Pulmonary artery endothelial cell (primary cell): ENCODE measurements around the gene OR5B12. TPM values are rescaled to one million over a fixed set of nuclear protein-coding genes. Genes with fewer than 3 reads are reported as not detected.
"Not testable (repeated sequence)": the region's sequence is repeated elsewhere in the genome, so short reads cannot be mapped to it uniquely, and the experiment has no call there.

Experiments
- DNase-seq: peaks from one replicate; pipeline ENCODE4 v3.0.0-alpha.2; 2011; ENCODE audit warnings: low read depth, low spot score
- total RNA-seq: library from RNA; depleted of rRNA; stranded (reverse); fragments of >200 nt; gene quantifications from 2 replicates; pipeline ENCODE4 v1.2.3, GENCODE V29; 2014

The OR5B12 gene
- not detected in 2 replicates for total RNA-seq

- no peak for DNase-seq
Observed at GRCh38 chr11:58442136-58442535, at the start of gene OR5B12. Gene OR5B12, minus strand, starts transcription at chr11:58442236. Its CDS starts 2,085 bp downstream, at chr11:58440151.

DNA sequence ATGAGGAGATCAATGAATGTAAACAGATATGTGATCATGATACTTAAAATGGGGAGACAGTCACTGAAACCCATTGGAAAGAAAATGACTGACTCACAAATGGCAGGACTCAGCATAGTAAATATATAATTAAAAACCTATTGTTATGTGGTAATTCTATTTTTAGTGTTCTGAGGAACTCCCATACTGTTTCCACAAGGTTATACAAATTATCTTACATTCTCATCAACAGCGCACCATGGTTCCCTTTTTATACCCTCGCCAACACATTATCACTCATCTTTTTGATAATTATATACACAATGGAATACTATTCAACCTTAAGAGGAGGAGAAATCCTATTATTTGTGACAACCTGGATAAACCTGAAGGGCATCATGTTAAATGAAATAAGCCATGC is 48.8 kb upstream of the OR5B12 start:
- DNase-seq = no peak

GRCh38 chr11:58487170-58487569 is 45.1 kb upstream of the OR5B12 start:
- DNase-seq = no peak

- no peak for DNase-seq
Observed at GRCh38 chr11:58485961-58486360, 43.9 kb upstream of the OR5B12 start.

GRCh38 chr11:58471892-58472291 is 29.9 kb upstream of the OR5B12 start:
- no peak for DNase-seq

DNA sequence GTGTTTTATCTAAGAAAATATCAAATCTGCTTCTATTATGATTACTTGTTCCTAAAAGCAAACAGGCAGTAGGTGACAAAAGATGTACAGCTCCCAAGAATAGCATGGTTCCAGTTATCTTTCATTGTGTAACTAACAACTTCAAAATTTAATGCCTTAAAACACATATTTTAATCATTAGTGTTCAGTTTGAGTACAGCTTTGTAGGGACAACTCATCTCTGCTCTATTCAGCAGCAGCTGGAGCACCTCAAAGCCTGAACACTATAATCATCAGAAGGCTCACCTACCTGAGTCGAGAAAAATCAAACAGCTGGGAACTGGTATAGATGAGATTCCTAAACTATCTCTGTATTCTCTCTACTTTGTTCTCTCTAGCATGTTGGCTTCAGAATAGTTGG is 24.3 kb upstream of the OR5B12 start:
- no peak for DNase-seq

DNA sequence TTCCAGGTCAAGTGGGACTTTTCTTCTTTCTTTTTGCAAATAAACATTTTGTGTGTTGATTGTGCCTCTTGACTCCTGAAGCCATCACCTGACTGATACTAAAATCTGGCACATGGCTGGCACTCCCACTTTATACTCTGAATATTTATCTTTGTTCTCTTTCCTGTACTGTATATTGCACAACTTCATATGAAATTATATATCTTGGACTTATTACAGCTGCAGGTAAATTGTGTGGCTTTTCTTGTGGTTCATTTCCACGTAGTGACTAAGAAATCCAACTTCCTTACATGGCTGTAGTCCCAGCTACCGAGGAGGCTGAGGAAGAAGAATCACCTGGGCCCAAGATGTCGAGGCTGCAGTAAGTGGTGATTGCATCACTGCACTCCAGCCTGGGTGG is 23.7 kb upstream of the OR5B12 start:
- DNase-seq = no peak

DNA sequence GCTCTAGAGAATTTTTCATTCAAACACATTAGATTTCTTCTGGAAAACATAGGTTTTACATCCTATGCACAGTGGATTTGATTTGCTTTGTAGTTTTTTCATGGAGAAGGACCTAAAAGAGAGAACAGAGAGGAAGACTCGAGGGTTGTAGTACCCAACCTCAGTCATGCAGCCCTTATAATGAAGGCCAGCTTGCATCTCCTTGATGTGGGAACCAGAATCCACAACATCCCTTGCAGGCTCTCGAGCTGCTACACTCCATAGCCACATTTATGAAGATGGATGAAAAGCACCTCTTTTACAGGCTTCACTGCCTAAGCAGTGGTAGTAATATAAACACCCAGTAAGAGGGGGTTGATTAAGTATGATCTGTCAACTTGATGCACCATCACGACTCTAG is 9.5 kb upstream of the OR5B12 start:
- DNase-seq = no peak

DNA sequence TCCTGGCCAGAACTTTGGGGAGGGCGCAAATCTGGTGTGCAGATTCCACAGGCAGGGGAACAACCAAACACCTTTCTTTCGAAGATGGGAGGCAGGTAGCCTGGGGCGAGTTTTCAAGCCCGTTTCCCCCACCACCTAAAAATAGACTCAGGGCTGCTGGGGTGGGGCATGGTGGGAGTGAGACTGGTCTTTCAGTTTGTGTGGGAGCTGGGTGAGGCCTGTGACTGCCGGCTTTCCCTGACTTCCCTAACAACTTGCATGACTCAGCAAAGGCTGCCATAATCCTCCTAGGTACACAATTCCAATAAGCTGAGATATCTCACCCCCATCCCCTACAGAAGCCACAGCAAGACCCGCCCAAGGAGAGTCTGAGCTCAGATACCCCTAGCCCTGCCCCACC is 4.3 kb upstream of the OR5B12 start:
- DNase-seq = no peak

DNA sequence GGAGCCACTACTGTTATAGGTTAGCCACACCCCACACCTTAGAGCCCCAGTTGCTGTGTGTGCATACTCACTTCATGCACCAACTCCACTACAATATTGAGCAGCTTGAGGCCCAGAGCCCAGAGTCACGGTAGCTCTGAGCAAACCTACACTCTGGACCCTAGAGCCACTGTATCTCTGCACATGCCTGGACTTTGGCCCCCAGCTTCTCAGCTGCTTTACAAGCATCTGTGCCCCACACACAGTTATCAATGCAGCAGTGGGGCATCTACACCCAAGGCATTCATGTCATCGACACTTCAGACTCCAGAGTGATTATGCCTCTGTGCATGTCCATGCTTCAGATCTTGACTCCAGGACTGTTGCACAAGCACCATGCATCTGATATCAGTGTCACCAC is 2.3 kb upstream of the OR5B12 start:
- DNase-seq = no peak

DNA sequence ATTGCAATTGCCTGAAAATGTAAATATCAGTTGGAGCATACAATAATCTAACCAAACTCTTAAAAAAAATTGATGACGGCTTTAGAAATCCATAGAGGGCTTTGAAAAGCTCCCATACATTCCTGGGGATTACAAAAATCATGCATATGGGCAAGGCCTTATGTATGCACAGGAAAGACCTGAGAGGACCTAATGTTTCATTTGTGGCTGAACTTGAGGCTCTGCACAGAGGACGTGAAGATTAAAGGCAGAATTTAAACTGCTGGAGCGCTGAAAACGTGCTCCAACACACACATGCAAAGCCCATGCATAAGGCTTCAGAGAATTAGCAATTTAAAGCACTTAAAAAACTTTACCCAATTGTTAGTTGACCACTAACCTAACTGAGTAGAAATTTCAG is 3.5 kb downstream of the OR5B12 start:
- DNase-seq = no peak

- no peak for DNase-seq
Observed at GRCh38 chr11:58434217-58434616, 7.8 kb downstream of the OR5B12 start.

- DNase-seq = no peak
Observed at GRCh38 chr11:58433638-58434203, 8.3 kb downstream of the OR5B12 start.

GRCh38 chr11:58429273-58429672 is 12.8 kb downstream of the OR5B12 start:
- no peak for DNase-seq

DNA sequence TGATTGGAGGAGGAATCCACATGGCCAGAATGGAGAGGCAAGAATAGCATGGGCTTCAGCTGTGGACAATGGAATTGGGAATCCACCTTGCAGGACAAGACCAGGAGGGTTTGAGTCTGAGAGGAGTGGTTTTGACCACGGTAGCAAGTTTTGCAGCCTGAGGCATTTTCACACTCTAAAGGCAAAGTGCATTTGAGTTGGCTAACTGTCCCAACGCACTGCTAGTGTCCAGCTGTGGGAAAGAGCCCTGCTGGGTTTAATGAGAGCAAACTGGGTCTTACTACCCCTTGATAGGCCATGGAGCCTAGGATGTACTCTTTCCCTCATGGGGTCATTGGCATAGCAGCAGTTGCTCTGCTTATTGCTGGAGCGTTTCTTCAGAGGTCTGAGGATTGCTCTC is 14.0 kb downstream of the OR5B12 start, which contains the start of gene OR5B2:
TSS of gene OR5B2 (minus strand) at position 101 of the 400 bp plus-strand sequence. CDS start 4,860 bp downstream, outside the sequence.
- DNase-seq = no peak

DNA sequence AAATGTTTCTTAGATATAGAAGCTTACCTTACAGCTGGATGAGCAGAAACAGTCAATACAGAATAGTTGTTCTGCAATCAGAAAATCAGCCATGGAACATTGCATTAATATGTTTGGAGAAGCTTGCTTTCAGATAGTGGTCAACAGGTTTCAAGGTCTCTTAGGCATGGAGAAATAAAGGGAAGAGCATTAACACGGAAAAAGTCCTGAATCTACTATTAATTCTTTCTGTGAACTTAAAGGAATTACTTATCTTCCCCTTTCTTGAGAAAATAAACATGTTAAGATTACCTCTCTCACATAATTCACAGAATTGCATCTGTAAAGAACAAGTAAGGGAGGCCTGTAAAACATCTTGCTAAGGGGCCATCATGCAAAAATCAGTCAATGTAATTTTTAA is 35.3 kb downstream of the OR5B12 start, which contains the start of gene OR5B3:
TSS of gene OR5B3 (minus strand) at position 101 of the 400 bp plus-strand sequence. CDS start 3,465 bp downstream, outside the sequence.
- DNase-seq = no peak

DNA sequence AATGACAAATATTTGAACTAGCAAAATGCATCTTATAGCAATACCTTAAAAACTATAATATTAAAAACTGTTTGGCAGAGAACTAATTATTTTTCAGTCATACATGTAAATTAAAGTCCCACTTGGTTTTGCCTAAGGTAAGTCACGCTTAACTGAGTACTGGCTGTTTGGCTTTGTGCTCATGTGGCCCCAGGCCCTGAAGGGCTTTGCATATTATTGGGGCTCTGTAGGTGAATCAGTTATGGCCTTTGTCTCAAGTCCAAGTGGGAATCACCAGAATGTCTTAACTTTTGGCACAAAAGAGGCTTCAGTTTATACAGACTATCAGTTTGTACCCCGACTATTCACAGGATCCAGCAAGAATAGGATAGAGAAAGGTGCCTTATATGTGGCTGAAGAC is 42.4 kb downstream of the OR5B12 start:
- DNase-seq = not testable (repeated sequence)

GRCh38 chr11:58395581-58395980 is 46.5 kb downstream of the OR5B12 start:
- DNase-seq = no peak

DNA sequence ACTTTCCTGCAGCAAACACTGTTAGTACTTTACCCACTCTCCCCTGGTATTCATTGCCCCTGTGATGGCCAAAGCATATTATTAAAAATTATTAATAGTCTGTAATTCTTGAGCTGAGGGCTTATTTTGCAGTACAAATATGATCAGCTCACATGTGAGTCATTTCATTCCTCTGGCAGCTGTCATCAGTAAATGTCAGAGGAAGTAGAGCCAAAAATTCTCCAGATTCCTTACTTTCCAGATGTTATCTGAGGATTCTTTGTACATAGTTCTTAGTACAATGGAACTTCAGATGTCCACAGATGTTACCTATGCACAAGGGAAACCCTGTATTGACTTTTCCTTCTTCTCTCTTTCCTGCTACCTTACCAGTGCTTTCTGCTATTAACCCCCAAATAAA is 47.8 kb downstream of the OR5B12 start:
- peak; percentile 82 for DNase-seq

DNA sequence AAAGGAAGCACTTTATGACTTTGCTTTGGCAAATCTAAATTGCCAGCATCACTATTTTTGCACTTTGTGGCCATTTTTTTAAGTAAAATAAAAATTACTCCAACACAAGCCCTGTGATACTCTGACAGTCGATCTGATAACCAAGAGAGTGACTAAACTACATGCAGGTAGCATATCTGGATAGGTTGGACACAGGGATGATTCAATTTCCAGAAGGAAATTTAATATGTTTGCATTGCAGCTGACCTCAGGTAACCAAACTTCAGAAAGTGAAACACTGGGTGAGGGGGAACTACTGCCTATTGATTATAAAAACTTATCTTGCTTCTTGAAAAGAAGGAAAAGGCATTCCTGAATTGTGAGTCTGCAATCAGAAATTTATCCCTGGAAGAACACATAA is 49.3 kb downstream of the OR5B12 start:
- no peak for DNase-seq

GRCh38 chr11:58391879-58392278 is 50.2 kb downstream of the OR5B12 start:
- DNase-seq = no peak

- DNase-seq = no peak
Observed at GRCh38 chr11:58390551-58391063, 51.4 kb downstream of the OR5B12 start.
